ENCODE data around the gene MAN1A2.

GRCh38 chr1:117527074-117527473 lies 159.8 kb downstream of the MAN1A2 start:
- no peak for TF ChIP-seq CTCF (IDR thresholded peaks at IDR 0.05)
- TF ChIP-seq POLR2A (IDR thresholded peaks at IDR 0.05) = no peak

Data from uterus (tissue), 2 donors.